GM19328 (cell line): ENCODE measurements around the gene P2RX3.

Source experiments
- ATAC-seq: cut with Tn5 transposase; IDR thresholded peaks from one replicate; pipeline ENCODE4 v1.9.1; 2021; ENCODE audit warnings: mild to moderate bottlenecking, moderate library complexity; ENCODE audit not compliant: unreplicated experiment

Gene P2RX3

DNA sequence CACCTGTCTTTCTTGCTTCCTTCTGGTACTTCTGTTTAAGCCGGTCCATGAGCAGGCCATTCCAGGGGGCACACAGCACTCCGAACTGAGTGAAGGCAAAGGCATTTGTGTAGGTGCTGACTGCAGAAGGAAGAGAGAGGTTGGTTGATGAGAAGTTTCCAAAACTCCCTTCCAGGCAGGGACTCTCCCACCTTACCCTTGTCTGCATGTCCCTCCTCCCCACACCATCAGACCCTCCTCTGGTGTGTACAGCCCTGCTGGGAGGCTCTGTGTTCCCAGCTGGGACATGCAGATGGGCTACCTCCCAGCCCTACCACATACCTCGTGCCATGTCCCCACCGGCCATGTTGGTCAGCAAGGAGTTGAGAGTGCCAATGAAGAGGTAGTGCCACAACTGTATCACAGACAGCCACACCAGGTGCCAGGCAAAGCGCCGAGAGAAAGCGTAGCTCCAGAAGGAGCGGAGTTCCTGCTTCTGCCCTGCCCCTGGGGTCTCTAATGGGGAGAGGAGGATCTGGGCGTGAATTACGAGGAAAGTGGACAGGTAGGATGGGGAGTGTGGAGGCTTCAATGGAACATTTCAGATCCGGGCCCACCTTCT lies 76.6 kb downstream of the P2RX3 start:
- ATAC-seq: no peak

DNA sequence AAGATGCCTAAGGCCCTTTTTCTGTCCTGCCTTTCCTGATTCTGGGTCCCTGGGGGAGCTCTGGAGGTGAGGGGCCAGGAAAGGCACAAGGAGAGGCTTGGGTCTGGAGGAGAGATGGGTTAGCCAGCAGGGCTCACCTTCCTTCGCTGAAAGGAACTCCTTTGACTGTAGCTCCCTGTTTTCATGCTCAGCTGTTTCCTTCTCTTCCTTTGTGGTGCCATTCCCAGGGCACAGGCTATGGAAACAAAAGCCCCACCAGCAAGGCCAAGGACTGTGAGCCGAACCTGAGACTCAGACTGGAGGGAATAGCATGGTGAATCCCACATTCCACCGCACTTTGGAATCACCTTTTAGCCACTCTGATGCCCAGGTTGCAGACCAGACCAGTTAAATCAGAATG lies 78.3 kb downstream of the P2RX3 start:
- no peak for ATAC-seq

DNA sequence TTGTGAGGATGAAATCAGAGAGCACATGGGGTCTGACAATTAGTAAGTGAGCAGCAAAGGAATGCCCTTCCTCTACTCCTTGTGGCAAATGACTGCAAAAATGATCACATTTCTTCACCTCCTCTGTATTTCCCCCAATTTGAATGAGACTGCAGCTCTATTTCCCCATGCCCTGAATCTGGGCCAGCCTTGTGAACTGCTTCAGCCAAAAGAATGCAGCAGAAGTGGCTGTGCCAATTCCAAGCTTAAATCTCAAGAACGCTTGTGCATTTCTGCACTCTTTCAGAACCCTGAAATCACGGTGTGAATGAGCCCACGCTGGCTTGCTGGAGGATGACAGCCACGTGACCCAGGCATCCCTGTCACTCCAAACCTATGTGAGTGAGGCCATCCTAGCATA lies 78.9 kb downstream of the P2RX3 start:
- ATAC-seq: no peak

DNA sequence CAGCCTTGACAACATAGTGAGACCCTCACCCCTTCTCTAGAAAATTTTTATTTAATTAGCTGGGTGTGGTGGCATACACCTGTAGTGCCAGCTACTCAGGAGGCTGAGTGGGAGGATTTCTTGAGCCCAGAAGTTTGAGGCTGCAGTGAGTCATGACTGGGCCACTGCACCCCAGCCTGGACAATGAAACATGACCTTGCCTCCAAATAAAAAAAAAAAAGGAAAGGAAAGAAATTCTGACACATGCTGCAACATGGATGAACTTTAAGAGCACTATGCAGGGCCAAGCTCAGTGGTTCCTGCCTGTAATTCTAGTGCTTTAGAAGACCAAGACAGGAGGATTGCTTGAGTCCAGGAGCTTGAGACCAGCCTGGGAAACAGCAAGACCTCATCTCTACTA lies 80.0 kb downstream of the P2RX3 start:
- no peak for ATAC-seq

DNA sequence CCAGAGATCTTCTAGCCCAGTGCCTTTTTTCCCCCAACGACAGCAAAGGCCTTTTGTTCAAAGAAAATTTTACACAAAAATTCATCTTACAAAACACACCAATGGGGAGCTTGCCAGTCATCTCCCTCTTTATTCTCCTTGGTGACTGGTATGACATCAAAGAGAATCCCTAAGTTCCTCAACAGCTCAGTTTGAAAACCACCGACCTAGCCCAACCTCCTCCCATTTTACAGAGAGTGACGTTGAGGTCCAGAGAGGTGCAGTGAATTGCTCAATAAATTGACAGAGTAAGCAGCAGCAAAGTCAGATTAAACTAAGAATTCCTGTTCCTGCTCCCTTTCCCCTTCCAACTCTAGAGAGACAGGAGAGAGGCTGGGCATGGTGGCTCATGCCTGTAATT lies 81.0 kb downstream of the P2RX3 start:
- ATAC-seq: no peak

DNA sequence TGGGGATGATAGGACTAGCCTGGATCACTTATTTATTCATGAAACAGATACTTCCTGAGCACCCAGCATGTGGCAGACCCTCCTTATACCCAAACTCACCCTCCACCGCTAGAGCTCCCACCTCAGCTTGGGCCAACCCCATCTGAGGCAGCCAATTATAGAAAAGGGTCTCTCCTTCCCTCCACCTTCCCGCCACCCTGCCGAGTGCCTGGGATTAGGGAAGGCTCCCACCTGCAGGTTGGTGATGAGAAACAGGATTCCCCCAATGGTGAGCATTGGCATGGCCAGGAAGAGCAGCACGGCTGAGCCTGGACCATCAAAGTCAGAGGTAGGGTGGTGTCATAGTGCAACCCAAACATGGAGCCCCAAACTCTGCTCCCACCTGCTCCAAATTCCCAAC lies 82.9 kb downstream of the P2RX3 start:
- ATAC-seq: no peak

DNA sequence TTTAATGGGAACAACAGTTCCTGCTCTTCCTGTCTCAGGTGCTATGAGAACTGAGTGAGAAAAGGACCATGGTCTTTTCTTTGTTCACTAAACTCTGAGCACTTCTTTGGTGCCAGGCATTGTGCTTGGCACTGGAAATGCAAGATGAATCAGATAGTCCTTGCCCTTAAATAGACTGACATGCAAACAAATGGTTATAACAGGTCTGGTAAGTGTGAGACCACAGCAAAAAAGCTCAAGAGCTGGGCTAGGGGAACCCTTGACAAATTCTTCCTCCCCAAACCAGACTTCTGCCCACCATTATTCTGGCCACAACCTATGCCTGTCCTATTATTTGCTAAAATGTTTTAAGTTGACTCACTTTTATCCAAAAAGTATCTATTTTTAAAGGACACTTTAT lies 83.7 kb downstream of the P2RX3 start:
- no peak for ATAC-seq
